Subcutaneous adipose tissue (tissue), 4 donors: ENCODE results near the gene RAD21L1. TPM values are rescaled to one million over a fixed set of nuclear protein-coding genes. Genes with fewer than 3 reads are reported as not detected.

Source experiments
- CTCF ChIP-seq: fragments of 450-650 bp; IDR thresholded peaks from one replicate; pipeline ENCODE4 v1.5.1; 2016; ENCODE audit warnings: low read depth, mild to moderate bottlenecking, control low read depth, antibody characterized with exemption, moderate library complexity
- total RNA-seq, 4 donors: library from RNA; depleted of rRNA; stranded (reverse); fragments of >200 nt; gene quantifications; one replicate each; pipeline ENCODE4 v1.1.0, GENCODE V29; 2016

The RAD21L1 gene
- total RNA-seq, 4 donors from 2014 or later = not detected

- no peak for TF ChIP-seq CTCF
Measured at GRCh38 chr20:1189827-1190226, 36.0 kb upstream of the RAD21L1 start.

GRCh38 chr20:1190847-1191246 is 35.0 kb upstream of the RAD21L1 start:
- TF ChIP-seq CTCF = no peak

DNA sequence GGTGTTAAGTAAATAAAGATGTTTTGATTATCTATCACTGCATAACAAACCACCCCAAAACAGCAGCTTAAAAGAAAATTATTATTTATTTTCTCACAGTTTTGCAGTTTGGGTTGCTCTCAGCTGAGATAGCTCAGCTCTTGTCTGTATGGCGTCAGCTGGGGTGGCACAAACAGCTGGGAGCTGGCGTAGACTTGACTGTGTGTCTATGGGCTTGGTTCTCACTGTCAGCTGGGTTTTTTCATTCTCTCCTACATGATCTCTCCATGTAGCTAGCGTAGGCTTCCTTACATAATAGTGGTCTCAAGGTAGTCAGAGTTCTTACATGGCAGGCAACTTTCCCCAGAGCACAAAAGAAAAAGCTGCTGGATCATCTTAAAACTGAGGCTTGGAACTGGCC is 34.5 kb upstream of the RAD21L1 start:
- no peak for TF ChIP-seq CTCF

- TF ChIP-seq CTCF = no peak
Measured at GRCh38 chr20:1195226-1195625, 30.6 kb upstream of the RAD21L1 start.

DNA sequence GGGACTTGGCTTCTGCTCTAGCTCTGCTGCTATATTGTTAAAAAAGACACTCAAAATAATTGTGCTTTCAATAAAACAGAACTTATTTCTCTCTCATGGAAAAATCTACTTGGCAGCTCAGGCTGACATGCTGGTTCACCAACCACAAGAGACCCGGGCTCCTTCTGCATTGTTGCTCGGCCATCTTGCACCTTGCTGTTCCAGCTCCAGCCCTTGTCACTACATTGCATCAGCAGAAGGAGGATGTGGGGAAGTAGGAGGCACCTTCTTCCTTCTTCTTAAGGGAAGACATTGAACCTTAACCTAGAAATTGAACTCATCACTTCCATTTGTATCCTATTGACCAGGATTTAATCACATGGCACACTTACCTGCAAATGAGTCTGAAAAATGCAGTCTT is 29.2 kb upstream of the RAD21L1 start:
- no peak for TF ChIP-seq CTCF

DNA sequence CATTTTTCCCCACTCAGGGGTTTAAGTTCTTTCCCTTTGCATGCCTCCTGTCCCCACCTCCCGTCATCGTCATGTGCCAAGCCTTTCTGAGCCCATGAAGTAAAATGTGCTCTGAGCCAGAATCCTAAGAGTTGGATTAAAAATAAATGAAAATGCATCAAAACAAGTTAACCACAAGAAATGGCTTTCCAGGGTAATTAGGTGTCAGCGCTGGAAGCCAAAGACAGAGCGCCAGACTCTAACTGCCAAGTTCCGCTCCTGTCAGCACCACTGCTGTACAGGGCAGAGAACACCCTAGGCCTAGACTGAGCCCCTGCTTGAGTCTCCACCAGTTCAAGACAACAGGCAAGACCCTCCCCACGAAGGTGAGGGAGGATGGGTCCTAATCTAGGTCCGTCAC is 28.0 kb upstream of the RAD21L1 start:
- TF ChIP-seq CTCF = no peak

DNA sequence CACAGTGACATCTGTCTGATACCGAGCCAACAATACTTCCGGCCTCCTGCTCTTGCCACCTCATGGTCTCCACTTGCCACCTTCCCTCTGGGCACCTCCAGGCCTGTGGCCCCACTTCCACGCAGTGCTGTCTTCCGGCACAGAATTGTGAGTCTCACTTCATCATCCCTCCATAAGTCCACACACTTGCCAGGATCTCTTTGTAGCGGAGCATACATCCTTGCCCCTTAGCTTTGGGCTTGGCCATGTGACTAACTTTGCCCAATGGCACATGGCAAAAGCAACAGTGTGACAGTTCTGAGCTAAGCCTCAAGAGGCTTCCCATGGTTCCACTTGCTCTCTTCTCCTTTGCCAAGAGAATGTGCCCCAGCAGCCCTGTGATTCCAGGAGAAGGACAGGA is 27.1 kb upstream of the RAD21L1 start:
- no peak for TF ChIP-seq CTCF
